Neural progenitor cell (in vitro differentiated cells): ENCODE results near the gene RHCG.

Experiments used
- EZH2 ChIP-seq: fragments of 200-600 bp; sonication (generic); IDR thresholded peaks from 2 replicates; pipeline ENCODE4 v1.6.1; 2017; ENCODE audit warnings: antibody characterized with exemption, mild to moderate bottlenecking, moderate library complexity
- EZH2phosphoT487 ChIP-seq: fragments of 200-600 bp; sonication (generic); IDR thresholded peaks from 2 replicates; pipeline ENCODE4 v1.6.1; 2017; ENCODE audit warnings: antibody characterized with exemption
- TF ChIP-seq, protein P1 (sequence below): fragments of 200-600 bp; sonication (generic); IDR thresholded peaks from 2 replicates; pipeline ENCODE4 v1.5.1; 2017; ENCODE audit warnings: antibody characterized with exemption, mild to moderate bottlenecking

DNA sequence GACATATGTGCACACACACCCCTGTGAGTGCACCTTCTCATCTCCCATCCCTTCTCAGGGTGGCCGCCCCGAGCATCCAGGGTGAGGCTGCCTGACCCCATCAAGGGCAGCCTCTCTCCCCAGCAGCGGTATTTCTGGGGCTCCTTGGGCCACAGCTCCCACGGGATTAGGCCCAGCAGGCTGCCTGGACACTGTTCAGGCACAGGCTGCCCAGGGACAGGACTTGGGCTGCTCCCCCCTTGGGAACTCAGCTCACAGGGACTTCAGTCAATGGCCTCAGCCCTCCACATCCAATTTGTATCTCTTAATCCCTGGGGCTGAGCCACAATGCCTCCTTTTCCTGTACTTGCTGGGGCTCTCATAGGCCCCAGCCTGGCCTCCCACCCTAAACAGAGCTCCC, 35.0 kb downstream of the RHCG start:
- TF ChIP-seq, protein P1, sequence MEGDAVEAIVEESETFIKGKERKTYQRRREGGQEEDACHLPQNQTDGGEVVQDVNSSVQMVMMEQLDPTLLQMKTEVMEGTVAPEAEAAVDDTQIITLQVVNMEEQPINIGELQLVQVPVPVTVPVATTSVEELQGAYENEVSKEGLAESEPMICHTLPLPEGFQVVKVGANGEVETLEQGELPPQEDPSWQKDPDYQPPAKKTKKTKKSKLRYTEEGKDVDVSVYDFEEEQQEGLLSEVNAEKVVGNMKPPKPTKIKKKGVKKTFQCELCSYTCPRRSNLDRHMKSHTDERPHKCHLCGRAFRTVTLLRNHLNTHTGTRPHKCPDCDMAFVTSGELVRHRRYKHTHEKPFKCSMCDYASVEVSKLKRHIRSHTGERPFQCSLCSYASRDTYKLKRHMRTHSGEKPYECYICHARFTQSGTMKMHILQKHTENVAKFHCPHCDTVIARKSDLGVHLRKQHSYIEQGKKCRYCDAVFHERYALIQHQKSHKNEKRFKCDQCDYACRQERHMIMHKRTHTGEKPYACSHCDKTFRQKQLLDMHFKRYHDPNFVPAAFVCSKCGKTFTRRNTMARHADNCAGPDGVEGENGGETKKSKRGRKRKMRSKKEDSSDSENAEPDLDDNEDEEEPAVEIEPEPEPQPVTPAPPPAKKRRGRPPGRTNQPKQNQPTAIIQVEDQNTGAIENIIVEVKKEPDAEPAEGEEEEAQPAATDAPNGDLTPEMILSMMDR = no peak
- no peak for TF ChIP-seq EZH2
- no peak for TF ChIP-seq EZH2phosphoT487
